Fibroblast of villous mesenchyme (primary cell): ENCODE data around the gene ECM2. TPM values are rescaled to one million over a fixed set of nuclear protein-coding genes. Genes with fewer than 3 reads are reported as not detected.
A peak's percentile ranks its signal among the peaks of the same experiment; 100 is the strongest.
"Not testable (repeated sequence)": the region's sequence is repeated elsewhere in the genome, so short reads cannot be mapped to it uniquely, and the experiment has no call there.

ENCODE experiments used
- DNase-seq: peaks from one replicate; pipeline ENCODE4 v3.0.0-alpha.2; 2010; ENCODE audit warnings: low read depth
- H3K4me3 ChIP-seq: 2 replicates; pipeline ENCODE4 v1.5.1; 2011; ENCODE audit warnings: low read depth, mild to moderate bottlenecking, low read length
- total RNA-seq: library from RNA; depleted of rRNA; stranded (reverse); fragments of >200 nt; gene quantifications from 2 replicates; pipeline ENCODE4 v1.2.3, GENCODE V29; 2012
- TF ChIP-seq, protein P1 (sequence below): IDR thresholded peaks from 2 replicates; pipeline ENCODE4 v1.5.1; 2012; ENCODE audit warnings: low read depth, mild to moderate bottlenecking, low read length; ENCODE audit not compliant: insufficient read depth

The ECM2 gene
- 2.3 and 2.6 TPM in 2 replicates for total RNA-seq

- DNase-seq: peak; percentile 58
These were observed at the start of gene ECM2 for GRCh38 chr9:92535940-92536850. TSS of gene ECM2 (minus strand) at chr9:92535990. CDS start at chr9:92522866, 13,124 bp downstream.

GRCh38 chr9:92576175-92576574 lies 40.4 kb upstream of the ECM2 start:
- H3K4me3 ChIP-seq: no peak overlapping the region
- TF ChIP-seq, protein P1, sequence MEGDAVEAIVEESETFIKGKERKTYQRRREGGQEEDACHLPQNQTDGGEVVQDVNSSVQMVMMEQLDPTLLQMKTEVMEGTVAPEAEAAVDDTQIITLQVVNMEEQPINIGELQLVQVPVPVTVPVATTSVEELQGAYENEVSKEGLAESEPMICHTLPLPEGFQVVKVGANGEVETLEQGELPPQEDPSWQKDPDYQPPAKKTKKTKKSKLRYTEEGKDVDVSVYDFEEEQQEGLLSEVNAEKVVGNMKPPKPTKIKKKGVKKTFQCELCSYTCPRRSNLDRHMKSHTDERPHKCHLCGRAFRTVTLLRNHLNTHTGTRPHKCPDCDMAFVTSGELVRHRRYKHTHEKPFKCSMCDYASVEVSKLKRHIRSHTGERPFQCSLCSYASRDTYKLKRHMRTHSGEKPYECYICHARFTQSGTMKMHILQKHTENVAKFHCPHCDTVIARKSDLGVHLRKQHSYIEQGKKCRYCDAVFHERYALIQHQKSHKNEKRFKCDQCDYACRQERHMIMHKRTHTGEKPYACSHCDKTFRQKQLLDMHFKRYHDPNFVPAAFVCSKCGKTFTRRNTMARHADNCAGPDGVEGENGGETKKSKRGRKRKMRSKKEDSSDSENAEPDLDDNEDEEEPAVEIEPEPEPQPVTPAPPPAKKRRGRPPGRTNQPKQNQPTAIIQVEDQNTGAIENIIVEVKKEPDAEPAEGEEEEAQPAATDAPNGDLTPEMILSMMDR: no peak
- DNase-seq: peak; percentile 71

More at GRCh38 chr9:92535940-92536850, at the start of gene ECM2:
- peak within 1 kb of the TSS; percentile 15 for H3K4me3 ChIP-seq
- TF ChIP-seq, protein P1: no peak

- not testable (repeated sequence) for DNase-seq, H3K4me3 ChIP-seq
These were observed 37.8 kb upstream of the ECM2 start for GRCh38 chr9:92573612-92574011.

GRCh38 chr9:92571871-92572270 lies 36.1 kb upstream of the ECM2 start:
- H3K4me3 ChIP-seq, DNase-seq: not testable (repeated sequence)

DNA sequence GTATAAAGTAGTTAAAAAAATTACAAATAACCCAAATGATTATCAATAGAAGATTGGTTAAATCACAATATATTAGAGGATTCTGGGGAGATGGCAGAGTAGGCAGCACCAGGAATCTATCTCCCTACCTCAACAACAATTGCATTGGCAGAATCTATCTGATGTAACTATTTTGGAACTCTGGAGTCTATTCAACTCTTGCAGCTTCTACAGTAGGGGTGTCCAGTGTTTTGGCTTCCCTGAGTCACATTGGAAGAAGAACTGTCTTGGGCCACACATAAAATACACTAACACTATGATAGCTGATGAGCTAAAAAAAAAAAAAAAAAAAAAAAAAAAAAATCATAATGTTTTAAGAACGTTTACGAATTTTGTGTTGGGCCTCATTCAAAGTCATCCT lies 29.2 kb upstream of the ECM2 start:
- TF ChIP-seq, protein P1: no peak
- DNase-seq: peak; percentile 29
- H3K4me3 ChIP-seq: no peak overlapping the region

GRCh38 chr9:92564504-92564903 lies 28.7 kb upstream of the ECM2 start:
- H3K4me3 ChIP-seq: no peak overlapping the region
- TF ChIP-seq, protein P1: no peak
- peak; percentile 80 for DNase-seq

DNA sequence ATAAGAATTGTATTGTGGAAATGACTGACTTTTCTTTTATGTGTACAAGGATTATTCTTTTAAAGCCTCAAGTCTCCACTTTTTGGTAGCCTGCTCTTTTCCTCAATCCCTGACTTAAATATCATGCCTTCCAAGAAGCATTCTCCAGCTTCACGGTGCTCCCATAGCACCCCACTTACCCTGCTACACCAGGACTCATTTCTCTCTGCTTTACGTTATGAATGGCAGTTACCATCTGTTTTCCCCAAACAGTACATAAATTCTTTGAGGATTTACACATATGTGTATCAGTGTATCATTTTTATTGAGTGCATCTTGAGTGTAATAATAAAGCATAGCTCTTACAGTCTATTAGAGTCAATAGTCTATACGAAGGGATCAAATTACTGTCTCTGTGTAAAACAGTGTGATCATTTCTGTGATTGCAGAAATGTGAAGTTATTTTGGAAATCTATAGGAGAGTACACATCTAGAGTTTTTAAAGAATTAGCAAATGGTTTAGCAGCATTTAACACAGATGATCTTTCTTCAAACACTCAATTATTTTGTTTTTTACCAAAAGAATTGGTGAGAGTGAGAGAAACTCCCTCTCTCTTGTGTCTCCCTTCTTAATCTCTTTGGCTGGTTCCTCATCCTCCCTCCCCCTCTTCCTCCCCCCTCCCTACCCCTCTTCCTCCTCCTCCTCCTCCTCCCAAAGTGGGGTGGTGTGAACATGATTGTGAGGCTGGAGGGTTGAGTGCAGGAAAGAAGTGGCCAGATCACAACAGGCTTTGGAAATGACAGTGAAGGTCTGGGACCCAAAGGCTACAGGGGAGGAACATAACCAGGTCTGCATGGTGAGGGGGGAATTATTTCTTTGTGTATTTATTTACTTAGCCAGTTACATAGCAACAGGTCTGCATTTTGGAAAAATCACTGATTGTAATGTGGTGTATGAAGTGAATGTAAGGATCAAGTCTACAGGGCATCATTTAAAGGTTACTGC lies 27.6 kb upstream of the ECM2 start:
- no peak overlapping the region for H3K4me3 ChIP-seq
- peak; percentile 24 for DNase-seq
- TF ChIP-seq, protein P1: no peak
